Mammary epithelial cell (primary cell): ENCODE results near the gene ZSCAN21.

Experiments
- CTCF ChIP-seq, 2 donors: IDR thresholded peaks in 1 of 2; conservative IDR thresholded peaks in 1 of 2; 2 replicates each; pipeline ENCODE4 v1.5.1; 2011 to 2012; ENCODE audit warnings: inconsistent platforms in 2 of 2, low read length in 2 of 2, mild to moderate bottlenecking in 2 of 2, control low read depth in 1 of 2, low read depth in 1 of 2; ENCODE audit not compliant: insufficient read depth in 1 of 2; ENCODE audit errors: extremely low read depth in 1 of 2
- EZH2 ChIP-seq: IDR thresholded peaks from 2 replicates; pipeline ENCODE4 v1.6.1; 2012; ENCODE audit warnings: low read length, inconsistent platforms, borderline replicate concordance

GRCh38 chr7:100072462-100072861, 22.9 kb downstream of the ZSCAN21 start:
- TF ChIP-seq CTCF (conservative IDR thresholded peaks at IDR 0.05 in 1 of 2, IDR thresholded peaks at IDR 0.05 in 1 of 2; ENCODE audit: extremely low read depth in 1 of 2, insufficient read depth in 1 of 2, low read depth in 1 of 2, low read length in 2 of 2) = no peak
- TF ChIP-seq EZH2 = no peak
